H9 (cell line): ENCODE data around the gene ARSH. TPM values are rescaled to one million over a fixed set of nuclear protein-coding genes. Genes with fewer than 3 reads are reported as not detected.

ENCODE experiments used
- DNase-seq: peaks from one replicate; pipeline ENCODE4 v3.0.0-alpha.2; 2017
- H2AFZ ChIP-seq: one replicate; pipeline ENCODE4 v1.6.1; 2013; ENCODE audit warnings: mild to moderate bottlenecking, low read length, control low read depth, moderate library complexity
- H2AK5ac ChIP-seq: 2 replicates; pipeline ENCODE4 v1.6.1; 2013; ENCODE audit warnings: low read length, control low read depth, mixed read lengths; ENCODE audit not compliant: insufficient read length
- H2BK120ac ChIP-seq: one replicate; pipeline ENCODE4 v1.6.1; 2013; ENCODE audit warnings: low read depth, mild to moderate bottlenecking, low read length, control low read depth, inconsistent platforms; ENCODE audit not compliant: poor library complexity, severe bottlenecking
- H2BK12ac ChIP-seq: 2 replicates; pipeline ENCODE4 v1.6.1; 2013; ENCODE audit warnings: low read length, control low read depth, mixed read lengths, low read depth; ENCODE audit not compliant: insufficient read length
- H2BK15ac ChIP-seq: 2 replicates; pipeline ENCODE4 v1.6.1; 2013; ENCODE audit warnings: low read depth, low read length, control low read depth
- H2BK20ac ChIP-seq: one replicate; pipeline ENCODE4 v1.6.1; 2013; ENCODE audit warnings: low read depth, mild to moderate bottlenecking, low read length, control low read depth, inconsistent platforms; ENCODE audit not compliant: poor library complexity, severe bottlenecking
- H2BK5ac ChIP-seq: 2 replicates; pipeline ENCODE4 v1.6.1; 2013; ENCODE audit warnings: low read length, control low read depth, mixed read lengths; ENCODE audit not compliant: insufficient read length
- H3K14ac ChIP-seq: 2 replicates; pipeline ENCODE4 v1.6.1; 2013; ENCODE audit warnings: low read length, control low read depth; ENCODE audit not compliant: insufficient read depth
- H3K18ac ChIP-seq: 2 replicates; pipeline ENCODE4 v1.6.1; 2013; ENCODE audit warnings: low read depth, mild to moderate bottlenecking, mixed read lengths, low read length, control low read depth; ENCODE audit not compliant: insufficient read length
- H3K23ac ChIP-seq: 2 replicates; pipeline ENCODE4 v1.6.1; 2013; ENCODE audit warnings: low read length, control low read depth, mixed read lengths, low read depth; ENCODE audit not compliant: insufficient read length
- H3K23me2 ChIP-seq: 2 replicates; pipeline ENCODE4 v1.6.1; 2013; ENCODE audit warnings: low read depth, mild to moderate bottlenecking, mixed read lengths, low read length, control low read depth; ENCODE audit not compliant: insufficient read length, poor library complexity, severe bottlenecking
- H3K27ac ChIP-seq: 2 replicates; pipeline ENCODE4 v1.5.1; 2013; ENCODE audit warnings: low read length, control low read depth, mixed read lengths, low read depth; ENCODE audit not compliant: insufficient read length
- H3K27me3 ChIP-seq: 2 replicates; pipeline ENCODE4 v1.6.1; 2013; ENCODE audit warnings: low read length, control low read depth, inconsistent platforms; ENCODE audit not compliant: insufficient read depth
- H3K4ac ChIP-seq: 2 replicates; pipeline ENCODE4 v1.6.1; 2013; ENCODE audit warnings: low read depth, mild to moderate bottlenecking, control low read depth, inconsistent platforms, low read length, moderate library complexity
- H3K4me1 ChIP-seq: 2 replicates; pipeline ENCODE4 v1.6.1; 2013; ENCODE audit warnings: low read length, control low read depth, inconsistent platforms; ENCODE audit not compliant: insufficient read depth
- H3K4me2 ChIP-seq: 2 replicates; pipeline ENCODE4 v1.6.1; 2013; ENCODE audit warnings: low read length, control low read depth, mixed read lengths; ENCODE audit not compliant: insufficient read length, insufficient read depth
- H3K56ac ChIP-seq: 2 replicates; pipeline ENCODE4 v1.6.1; 2013; ENCODE audit warnings: low read depth, mild to moderate bottlenecking, mixed read lengths, low read length, control low read depth; ENCODE audit not compliant: insufficient read length
- H3K79me1 ChIP-seq: 2 replicates; pipeline ENCODE4 v1.6.1; 2013; ENCODE audit warnings: low read depth, mild to moderate bottlenecking, moderate library complexity, low read length, control low read depth, inconsistent platforms; ENCODE audit not compliant: insufficient read depth, poor library complexity, severe bottlenecking
- H3K79me2 ChIP-seq: 2 replicates; pipeline ENCODE4 v1.6.1; 2013; ENCODE audit warnings: low read length, control low read depth, inconsistent platforms; ENCODE audit not compliant: insufficient read depth
- H3K9ac ChIP-seq: 2 replicates; pipeline ENCODE4 v1.6.1; 2013; ENCODE audit warnings: low read length, control low read depth, mixed read lengths; ENCODE audit not compliant: insufficient read length; ENCODE audit errors: extremely low read depth
- H3K9me3 ChIP-seq: one replicate; pipeline ENCODE4 v1.6.1; 2013; ENCODE audit warnings: low read depth, low read length, inconsistent platforms; ENCODE audit not compliant: control insufficient read depth
- H3T11ph ChIP-seq: one replicate; pipeline ENCODE4 v1.6.1; 2013; ENCODE audit warnings: mild to moderate bottlenecking, low read length, control low read depth, inconsistent platforms
- H4K20me1 ChIP-seq: one replicate; pipeline ENCODE4 v1.6.1; 2013; ENCODE audit not compliant: control insufficient read depth, insufficient read length, insufficient read depth
- H4K5ac ChIP-seq: 2 replicates; pipeline ENCODE4 v1.6.1; 2013; ENCODE audit warnings: low read depth, mild to moderate bottlenecking, mixed read lengths, low read length, control low read depth; ENCODE audit not compliant: insufficient read length
- H4K8ac ChIP-seq: replicated peaks from 2 replicates; pipeline ENCODE4 v1.6.1; 2013; ENCODE audit warnings: low read length, control low read depth, mixed read lengths, low read depth; ENCODE audit not compliant: insufficient read length
- H4K91ac ChIP-seq: 2 replicates; pipeline ENCODE4 v1.6.1; 2013; ENCODE audit warnings: low read depth, mild to moderate bottlenecking, moderate library complexity, mixed read lengths, low read length, control low read depth; ENCODE audit not compliant: insufficient read length
- H3K27ac Mint-ChIP-seq, 3 experiments: 2 replicates in 2 of 3; 3 replicates in 1 of 3; pipeline ENCODE4 v1.8.0; 2020 to 2021; ENCODE audit warnings: mixed read lengths in 3 of 3, mild to moderate bottlenecking in 1 of 3, moderate library complexity in 1 of 3
- H3K27me3 Mint-ChIP-seq: 2 replicates; pipeline ENCODE4 v1.8.0; 2021; ENCODE audit warnings: low read depth, mild to moderate bottlenecking, moderate library complexity, mixed read lengths
- H3K36me3 Mint-ChIP-seq, 3 experiments: 2 replicates in 2 of 3; 3 replicates in 1 of 3; pipeline ENCODE4 v1.8.0; 2020 to 2021; ENCODE audit warnings: low read depth in 3 of 3, mixed read lengths in 3 of 3; ENCODE audit not compliant: insufficient read depth in 1 of 3
- H3K4me1 Mint-ChIP-seq, 2 experiments: 2 replicates each; pipeline ENCODE4 v1.8.0; 2020; ENCODE audit warnings: mixed read lengths in 2 of 2
- H3K4me3 Mint-ChIP-seq, 2 experiments: 2 replicates in 1 of 2; 3 replicates in 1 of 2; pipeline ENCODE4 v1.8.0; 2020 to 2021; ENCODE audit warnings: mild to moderate bottlenecking in 2 of 2, mixed read lengths in 2 of 2, moderate library complexity in 1 of 2
- H3K9me3 Mint-ChIP-seq, 2 experiments: 2 replicates in 1 of 2; 3 replicates in 1 of 2; pipeline ENCODE4 v1.8.0; 2020; ENCODE audit warnings: mild to moderate bottlenecking in 2 of 2, mixed read lengths in 2 of 2, moderate library complexity in 1 of 2
- CTCF ChIP-seq: fragments of 200-600 bp; sonication (generic); conservative IDR thresholded peaks from 3 replicates; pipeline ENCODE4 v1.8.0; 2021; ENCODE audit warnings: antibody characterized with exemption, mild to moderate bottlenecking
- WGBS: extraction: QIAGEN DNeasy Blood & Tissue Kit; methylation state at CpG from one replicate; pipeline ENCODE4 v1.1.7; 2013; ENCODE audit warnings: missing lambda C conversion rate, low lambda C conversion rate, mixed read lengths; ENCODE audit not compliant: insufficient read length; ENCODE audit errors: extremely low coverage; 5-methylcytosine and 5-hydroxymethylcytosine counted together
- total RNA-seq: library from RNA; stranded (reverse); gene quantifications from 2 replicates; pipeline ENCODE4 v1.2.1, GENCODE V29; 2021

The ARSH gene
- total RNA-seq, 1 experiment from 2014 or later, result not detected

- no peak overlapping the region for H2AFZ ChIP-seq
- peak overlapping the region; percentile 4 for H3K4me2 ChIP-seq
These were observed 69.6 kb downstream of the ARSH start for GRCh38 chrX:3075959-3076358.

More at GRCh38 chrX:3075959-3076358, 69.6 kb downstream of the ARSH start:
- H4K8ac ChIP-seq, result no peak overlapping the region
- Mint-ChIP-seq H3K4me1 (peaks cover 4 to 6% of the 10 kb centered on the region in 2 experiments; a peak in 3 of 4 replicates), H3K9me3 (no peaks in the 10 kb centered on the region), H3K27me3 (peaks cover 23% of the 10 kb centered on the region), H3K4me3 (peak overlapping the region in 1 of 2 experiments; percentile 22; a peak in 1 of 5 replicates), H3K36me3 (no peaks in the 10 kb centered on the region), H3K27ac (no peak overlapping the region)
- no peak overlapping the region for H2AK5ac ChIP-seq
- DNase-seq, result no peak
- H3K79me2 ChIP-seq, result no peaks in the 10 kb centered on the region
- H2BK20ac ChIP-seq, result no peak overlapping the region
- H3K27ac ChIP-seq, result no peak overlapping the region
- no peak overlapping the region for H4K5ac ChIP-seq
- H3K14ac ChIP-seq, result no peak overlapping the region
- no peak overlapping the region for H2BK5ac ChIP-seq
- no peaks in the 10 kb centered on the region for H3K23me2 ChIP-seq
- H3K9ac ChIP-seq, result no peak overlapping the region
- peaks cover 2% of the 10 kb centered on the region for H4K20me1 ChIP-seq
- H3K23ac ChIP-seq, result no peak overlapping the region
- no peak overlapping the region for H2BK120ac ChIP-seq
- no peak overlapping the region for H4K91ac ChIP-seq
- H2BK12ac ChIP-seq, result no peak overlapping the region
- no peak overlapping the region for H3K18ac ChIP-seq
- no CpG with 5 or more reads among the region's 1 CpG for WGBS
- no peak overlapping the region for H2BK15ac ChIP-seq
- H3K79me1 ChIP-seq, result no peaks in the 10 kb centered on the region
- H3T11ph ChIP-seq, result no peak overlapping the region
- no peak for TF ChIP-seq CTCF
- no peaks in the 10 kb centered on the region for H3K27me3 ChIP-seq
- H3K4ac ChIP-seq, result no peak overlapping the region
- H3K4me1 ChIP-seq, result no peaks in the 10 kb centered on the region; the same call in 1 of the 2 replicates
- H3K9me3 ChIP-seq, result no peaks in the 10 kb centered on the region
- no peak overlapping the region for H3K56ac ChIP-seq
